HG03432 (cell line): ENCODE results near the gene DCST1.

Experiments
- ATAC-seq: cut with Tn5 transposase; IDR thresholded peaks from one replicate; pipeline ENCODE4 v1.9.1; 2021; ENCODE audit warnings: mild to moderate bottlenecking, moderate library complexity; ENCODE audit not compliant: unreplicated experiment

DCST1 gene

DNA sequence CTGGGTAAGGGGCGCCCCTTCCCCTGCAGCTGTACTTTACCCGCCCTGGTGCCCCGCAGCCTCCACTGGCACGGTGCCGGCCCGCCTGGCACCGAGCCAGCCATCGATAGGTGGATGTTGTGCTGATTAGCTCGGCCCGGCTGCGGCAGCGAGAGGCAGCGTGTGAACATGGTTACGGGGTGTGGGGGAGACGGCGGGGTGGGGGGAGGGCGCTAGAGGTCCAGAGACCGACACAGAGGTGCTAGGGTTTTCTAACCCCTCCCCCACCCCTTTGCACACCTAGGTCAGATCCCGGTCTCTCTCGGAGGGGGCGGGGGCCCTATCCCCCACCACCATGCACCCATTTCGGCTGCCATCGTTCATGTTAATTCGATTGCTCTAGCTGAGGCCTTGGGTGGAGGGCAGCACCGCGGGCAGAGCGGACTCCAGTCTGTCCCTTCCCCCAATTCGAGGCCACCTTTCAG lies 36.6 kb downstream of the DCST1 start:
- ATAC-seq = no peak

DNA sequence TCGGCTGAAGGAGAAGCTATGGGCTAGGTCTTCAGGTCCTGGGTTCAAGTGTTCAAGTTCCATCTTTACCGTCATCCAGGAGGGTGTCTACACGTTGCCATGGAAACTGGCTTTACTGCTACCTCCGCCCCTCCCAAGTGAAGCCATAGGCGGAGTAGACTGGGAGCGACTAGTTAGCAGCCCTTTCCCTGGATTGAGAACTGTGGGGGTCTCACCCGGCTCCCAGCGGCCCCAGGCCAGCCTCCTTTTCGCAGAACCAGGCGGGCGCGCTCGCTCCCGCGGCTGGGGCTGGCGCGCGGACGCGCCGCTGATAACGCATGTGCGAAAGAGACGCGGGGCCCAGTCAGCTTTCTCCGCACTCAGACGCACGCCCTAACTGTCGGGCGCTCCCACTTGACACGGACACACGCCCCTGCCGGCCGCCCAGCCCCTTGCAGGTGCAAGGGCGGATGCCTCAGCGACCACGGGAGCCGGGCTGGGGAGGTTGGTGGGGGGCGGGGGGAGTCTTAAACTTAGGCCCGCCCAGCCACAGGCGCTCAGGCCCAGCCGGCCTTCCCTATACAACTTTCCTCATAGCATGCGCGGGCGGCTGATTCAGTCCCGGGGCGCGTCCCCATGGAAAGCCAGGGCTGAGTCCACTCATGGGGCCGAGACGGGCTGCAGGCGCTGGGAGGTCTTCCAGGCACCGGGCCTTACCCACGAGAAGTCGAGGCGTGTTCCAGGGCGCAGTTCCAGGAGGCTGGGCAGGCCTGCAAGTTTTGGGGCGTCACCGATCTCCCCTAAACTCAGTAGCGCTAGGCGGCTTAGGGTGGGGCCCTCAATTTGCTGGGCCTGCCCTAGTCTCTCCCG lies 37.3 kb downstream of the DCST1 start:
- ATAC-seq = peak; percentile 79

DNA sequence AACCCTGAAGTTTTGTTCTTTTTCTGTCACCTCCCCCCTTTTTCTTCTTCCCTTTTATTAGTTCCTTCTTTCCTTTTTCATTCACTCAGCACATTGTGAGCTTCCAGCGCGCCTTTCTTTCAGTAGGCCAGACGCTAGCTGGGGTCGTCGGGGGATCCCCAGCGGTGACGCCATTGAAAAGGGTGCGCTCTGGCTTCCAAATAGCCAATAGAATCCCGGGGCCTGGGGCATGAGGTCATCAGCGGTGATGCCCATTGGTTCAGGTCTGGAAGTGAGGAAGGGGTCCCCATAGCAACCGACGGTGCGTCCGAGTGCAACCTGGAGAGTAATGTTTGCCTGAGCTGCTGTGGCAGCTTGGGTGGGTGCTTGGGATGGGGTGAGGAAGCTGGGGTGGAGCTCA lies 38.1 kb downstream of the DCST1 start:
- no peak for ATAC-seq

DNA sequence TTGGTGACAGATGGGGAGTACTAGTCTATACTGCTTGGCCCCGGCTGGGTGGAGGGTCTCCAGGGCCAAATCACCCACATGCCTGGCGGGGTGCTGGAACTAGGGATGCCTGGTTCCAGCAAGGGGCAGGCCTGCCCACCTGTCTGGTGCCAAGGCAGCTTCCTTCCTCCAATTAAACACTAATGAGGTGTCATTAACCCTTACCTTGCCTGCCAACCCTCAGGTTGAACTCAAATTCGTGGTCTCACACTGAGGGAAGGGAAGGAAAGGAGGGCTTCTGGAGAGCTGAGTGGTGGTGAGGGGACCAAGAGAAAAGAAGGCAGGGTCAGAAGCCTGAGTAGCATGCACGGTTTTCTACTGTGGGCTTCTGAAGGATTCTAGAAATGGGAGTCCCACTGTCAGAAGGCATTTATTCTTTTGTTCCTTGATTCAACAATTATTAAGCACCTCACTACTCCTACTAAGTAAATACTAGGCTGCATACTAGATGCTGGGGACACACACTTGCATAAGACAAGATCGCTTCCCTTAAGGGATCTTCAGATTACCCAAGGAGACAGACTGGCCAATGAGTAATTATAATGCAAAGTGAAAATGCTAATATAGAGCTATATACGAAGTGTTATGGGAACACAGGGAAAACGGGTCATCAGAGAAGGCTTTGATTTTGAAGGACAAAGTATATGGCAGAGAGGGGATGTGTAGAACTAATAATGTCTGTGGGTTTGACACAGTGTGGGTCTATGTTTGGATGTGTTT lies 39.1 kb downstream of the DCST1 start:
- no peak for ATAC-seq

DNA sequence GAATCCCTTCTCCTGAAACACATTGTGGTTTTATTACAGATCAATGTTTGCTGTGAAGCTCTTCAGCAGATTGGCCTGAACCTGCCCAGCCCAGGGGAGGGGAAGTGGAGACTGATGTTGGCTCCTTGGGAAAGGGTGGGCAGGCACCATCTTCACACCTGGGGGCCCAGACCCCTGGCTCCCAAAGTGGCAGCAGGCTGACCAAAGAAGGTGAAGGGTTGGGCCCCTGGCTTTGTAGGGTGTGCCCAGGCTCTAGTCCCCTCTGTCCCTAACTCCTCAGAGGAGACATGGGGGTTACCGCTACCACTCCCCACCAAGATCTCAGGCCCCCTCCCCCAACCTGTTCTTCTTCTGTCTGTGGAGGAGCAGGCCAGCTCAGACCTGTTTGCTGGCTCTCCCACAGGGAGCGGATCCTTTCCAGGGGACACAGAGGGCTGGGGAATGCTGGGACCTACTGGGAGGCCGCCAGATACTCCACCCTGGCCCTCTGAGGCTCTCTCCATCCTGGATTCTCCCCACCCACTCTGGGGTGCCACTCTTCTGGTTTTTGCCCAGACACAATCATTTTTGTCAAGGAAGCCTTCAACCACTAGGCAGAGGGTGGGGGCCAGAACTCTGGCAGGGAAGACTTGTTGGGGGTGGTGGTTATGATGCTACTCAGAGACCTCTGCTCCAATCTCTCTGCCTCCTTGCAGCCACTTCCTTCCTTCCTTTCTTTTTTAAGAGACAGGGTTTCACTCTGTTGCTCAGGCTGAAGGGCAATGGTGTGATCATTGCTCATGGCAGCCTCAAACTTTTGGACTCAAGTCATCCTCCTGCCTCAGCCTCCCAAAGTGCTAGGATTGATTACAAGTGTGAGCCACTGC lies 40.0 kb downstream of the DCST1 start:
- no peak for ATAC-seq

DNA sequence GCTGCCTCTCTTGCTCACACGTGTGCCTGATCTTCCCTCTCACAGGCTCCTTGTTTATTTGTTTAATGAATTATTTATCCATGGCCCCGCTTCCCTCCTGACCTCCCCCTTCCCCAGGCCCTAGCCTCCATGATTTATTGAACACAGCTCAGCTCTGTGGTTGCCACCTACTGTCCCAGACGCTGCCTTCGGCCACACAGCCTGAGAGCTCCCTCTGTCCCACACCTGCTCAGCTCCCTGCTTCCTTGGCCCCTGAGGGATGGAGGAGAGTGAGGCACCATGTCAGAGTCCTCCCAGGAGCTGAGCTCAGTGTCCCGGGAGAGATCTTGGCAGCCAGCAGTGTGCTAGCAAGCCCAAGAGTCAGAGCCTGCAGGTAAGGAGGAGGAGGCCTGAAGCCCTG lies 41.9 kb downstream of the DCST1 start:
- ATAC-seq = no peak

DNA sequence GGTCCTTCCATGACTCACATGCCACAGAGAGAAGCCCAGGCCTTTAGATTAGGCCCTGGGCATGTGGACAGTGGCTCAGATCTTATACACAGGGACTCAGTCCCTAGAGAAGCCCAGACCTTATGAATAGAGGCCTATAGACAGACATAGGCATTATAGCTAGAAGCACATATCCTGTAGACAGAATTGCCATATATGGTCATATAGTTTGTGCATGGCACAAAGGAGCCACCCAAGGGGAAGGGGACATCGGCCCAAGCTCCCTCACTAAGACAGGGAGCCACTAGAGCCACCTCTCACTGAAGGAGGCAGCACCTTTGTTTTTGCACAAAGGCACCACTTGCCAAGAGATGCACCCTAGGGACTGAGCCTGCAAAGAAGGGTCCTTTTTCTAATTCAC lies 42.7 kb downstream of the DCST1 start:
- ATAC-seq = no peak

DNA sequence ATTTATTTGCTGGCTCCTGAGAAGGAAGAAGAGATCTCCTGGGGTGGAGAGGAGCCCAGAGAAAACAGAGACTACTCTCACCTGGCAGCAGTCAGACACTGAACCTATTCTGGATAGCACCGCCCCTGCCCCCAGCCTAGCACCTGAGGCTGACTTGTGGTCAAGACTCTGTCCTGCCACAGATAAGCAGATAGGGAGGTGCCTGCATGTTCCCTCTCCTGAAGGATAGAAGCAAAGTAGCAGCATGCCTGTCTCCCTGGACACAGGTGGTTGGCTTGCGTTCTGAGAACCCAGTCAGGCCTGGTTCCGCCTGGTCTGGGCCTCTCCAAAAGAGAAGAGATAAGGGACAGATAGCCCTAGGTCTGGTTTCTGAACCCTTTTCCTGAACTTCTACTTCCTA lies 43.7 kb downstream of the DCST1 start:
- no peak for ATAC-seq

DNA sequence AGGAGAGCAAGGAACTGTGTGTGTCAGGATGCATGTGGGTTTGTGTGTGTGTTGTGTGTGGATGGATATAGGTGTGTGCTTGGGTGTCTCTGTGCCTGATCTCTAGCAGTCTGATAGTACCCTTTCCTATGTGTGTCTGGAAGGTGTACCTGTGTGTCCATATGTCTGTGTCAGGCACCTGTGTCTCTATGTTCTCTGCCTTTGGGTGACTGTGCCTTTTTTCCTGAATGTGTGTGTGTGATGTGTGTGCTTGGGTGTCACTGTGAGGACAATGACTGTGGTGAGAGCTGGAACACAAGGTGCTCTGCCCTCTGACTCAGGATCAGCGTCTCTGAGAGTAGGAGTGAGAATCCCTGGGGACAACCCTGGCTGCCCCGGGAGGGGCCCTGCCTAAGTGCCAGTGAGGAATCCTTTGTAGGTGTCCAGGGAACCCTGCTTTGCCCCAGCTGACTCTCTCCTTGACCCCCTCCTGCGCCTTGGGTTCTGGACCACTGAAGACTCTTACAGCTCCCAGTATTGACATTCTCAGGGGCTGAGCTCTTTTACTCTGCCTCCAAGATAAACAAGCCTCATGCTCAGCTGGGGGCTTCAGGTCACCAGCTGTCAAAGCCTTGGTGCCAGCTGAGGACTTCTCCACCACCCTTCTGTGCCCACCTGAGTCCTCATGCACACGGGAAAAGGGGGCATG lies 44.3 kb downstream of the DCST1 start:
- ATAC-seq = no peak

DNA sequence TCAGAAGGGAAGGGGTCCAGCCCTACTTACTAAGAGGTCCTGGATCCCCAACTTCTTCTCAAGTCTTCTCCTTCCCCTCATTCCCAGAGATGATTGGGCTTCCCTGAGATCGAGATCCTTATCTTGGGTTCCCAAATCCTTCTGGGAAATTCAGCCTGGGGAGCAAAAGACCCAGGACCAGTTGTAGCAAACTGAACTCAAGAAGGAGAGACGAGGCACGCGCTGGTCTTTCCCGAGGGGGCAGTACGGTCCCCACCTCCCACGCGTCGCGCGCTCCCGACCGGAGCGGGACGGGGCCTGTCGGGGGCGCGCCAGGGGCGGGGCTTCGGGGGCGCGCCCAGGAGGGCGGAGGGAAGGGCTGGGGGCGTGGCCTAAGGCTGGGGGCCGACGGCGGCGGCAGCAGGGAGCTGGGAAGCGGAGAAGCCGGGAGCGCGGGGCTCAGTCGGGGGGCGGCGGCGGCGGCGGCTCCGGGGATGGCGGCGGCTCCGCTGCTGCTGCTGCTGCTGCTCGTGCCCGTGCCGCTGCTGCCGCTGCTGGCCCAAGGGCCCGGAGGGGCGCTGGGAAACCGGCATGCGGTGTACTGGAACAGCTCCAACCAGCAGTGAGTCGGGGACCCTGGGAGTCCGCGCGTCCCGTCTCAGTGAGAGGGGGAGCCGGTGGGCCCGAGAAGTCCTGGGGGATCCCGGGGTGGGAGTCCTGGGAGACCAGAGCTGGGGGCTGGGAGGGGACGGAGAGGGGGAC lies 45.0 kb downstream of the DCST1 start, which contains the start of gene EFNA3:
TSS of gene EFNA3 (plus strand) at position 369 of the 741 bp plus-strand sequence. CDS start at position 474, 105 bp downstream.
- ATAC-seq = no peak

DNA sequence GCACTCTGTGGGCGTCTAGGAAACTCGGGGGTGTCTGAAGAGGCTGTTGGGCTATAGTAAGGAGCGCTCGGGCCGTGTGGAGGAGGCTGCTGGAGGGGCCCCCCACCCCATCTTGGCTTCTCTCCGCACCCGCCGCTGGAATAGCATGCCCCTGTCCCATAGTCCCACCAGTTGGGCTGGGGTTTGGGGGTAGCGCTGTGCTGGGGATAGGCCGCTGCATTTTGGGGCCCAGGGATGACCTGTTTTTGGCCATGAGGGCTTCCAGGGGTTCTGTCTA lies 45.5 kb downstream of the DCST1 start:
- ATAC-seq = no peak

DNA sequence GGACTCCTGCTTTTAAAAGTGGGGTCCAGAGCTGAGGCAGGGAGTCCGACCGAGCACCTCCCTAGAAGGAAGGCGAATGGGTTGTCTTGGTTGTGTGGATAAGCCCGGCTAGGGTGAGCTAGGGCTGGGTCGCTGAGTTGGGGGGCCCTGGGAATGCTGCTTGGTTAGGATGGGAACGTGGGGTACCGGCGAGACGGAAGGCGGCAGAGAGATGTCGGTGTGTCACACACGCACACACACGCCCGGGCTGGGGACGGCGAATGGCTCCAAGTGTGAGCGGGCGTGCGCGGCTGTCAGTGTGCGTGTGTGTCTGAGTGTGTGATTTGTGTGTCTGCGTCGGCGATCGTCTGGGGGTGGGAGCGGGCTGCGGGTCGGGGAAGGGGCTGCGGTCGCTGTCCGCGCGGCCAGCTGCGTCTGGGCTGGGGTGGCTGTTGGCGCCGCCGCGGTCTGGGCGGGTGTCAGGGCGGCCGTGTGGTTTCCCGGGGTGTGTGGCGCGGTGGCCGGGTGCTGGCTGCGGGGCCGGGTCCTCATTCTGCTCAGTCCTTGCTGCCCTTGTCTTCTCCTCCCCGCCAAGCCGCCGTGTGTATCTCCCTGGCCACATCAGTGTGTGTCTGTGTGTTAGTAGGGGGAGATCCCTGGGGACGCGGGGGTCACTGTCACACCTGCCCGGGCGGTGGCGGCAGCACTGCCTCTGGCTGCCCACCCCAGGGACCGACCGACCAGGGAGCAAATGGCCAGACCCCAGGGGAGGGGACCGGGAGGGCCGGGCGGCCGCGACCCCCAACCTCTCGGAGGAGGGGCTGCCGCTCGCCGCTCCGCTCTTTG lies 46.1 kb downstream of the DCST1 start:
- ATAC-seq = no peak

DNA sequence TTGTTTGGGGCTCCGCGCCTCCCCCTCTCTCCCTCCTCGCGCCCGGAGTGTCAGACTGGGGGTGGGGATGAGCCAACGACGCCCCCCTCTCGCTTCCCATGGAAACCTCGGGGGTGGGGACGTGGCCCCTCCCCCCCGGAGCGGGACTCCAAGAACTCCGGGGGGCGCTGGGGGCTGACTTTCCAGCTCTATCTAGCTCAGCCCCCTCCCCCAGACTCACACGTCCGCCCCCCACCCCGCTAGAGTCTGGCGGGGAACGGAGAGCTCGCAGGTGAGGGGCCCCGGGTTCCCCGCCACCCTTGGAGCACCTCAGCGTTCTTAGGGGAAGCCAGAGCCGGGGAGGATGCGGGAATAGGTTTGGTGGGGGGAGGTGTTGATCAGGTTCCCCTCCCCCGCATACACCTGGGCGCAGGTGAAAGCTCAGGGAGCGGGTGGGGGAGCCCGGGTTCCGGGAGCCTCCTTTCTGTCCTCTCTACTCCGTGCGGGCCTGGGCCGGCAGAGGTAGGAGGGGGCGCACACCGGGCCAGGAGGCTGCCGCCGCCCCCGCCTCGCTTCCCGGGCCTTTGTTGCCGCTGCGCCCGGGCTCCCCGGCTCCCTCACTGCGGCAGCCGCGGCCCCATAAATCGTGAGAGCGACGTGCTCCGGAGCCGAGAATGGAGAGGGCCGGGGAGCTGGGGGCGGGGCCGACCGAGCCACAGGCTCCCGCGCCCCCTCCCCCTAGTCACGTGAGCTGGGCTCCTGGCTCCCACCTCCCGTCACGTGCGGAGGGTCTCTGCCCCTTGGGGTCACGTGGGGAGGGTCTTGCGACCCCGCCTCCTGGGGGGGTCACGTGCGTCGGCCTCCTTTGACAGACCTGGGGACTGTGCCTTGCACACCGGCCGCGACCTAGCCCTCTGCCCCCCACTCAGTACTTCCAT lies 46.9 kb downstream of the DCST1 start:
- no peak for ATAC-seq

DNA sequence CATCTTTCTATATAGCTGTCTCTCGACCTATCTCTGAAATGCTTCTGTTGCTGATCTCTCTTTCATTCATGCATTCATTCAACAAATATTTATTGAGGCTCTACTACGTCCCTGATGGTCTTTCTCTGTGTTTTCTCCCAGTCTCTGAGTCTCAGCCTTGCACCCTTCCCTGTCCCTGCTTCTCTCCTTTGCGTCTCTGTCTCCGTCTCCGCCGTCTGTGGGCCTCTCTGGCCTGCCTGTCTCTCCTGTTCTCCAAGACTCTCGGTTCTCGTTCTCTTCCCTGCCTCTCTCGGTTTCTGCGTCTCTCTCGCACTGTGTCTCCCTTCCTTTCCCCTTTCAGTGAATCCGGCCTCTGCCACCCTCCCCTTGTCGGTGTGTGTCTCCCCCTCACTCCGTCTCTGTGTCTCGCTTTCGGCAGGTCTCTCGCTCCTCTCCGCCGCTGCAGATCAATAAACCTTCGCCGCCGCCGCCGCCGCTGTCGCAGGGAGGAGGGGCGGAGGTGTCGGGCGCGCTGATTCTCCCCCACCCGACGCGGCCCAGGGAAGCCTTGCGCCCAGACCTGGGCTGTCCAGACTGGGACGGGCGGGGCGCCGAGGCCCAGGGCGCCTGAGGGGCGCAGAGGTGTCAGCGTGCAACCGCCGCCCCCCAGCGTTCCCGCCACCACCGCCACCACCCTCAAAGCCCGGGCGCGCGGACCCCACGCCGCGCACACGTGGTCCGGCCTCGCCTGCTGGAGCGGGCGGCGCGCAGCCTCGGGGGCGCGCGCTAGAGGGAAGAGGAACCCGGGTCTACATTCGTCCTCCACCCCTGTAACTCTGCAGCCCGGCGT lies 48.1 kb downstream of the DCST1 start:
- no peak for ATAC-seq

DNA sequence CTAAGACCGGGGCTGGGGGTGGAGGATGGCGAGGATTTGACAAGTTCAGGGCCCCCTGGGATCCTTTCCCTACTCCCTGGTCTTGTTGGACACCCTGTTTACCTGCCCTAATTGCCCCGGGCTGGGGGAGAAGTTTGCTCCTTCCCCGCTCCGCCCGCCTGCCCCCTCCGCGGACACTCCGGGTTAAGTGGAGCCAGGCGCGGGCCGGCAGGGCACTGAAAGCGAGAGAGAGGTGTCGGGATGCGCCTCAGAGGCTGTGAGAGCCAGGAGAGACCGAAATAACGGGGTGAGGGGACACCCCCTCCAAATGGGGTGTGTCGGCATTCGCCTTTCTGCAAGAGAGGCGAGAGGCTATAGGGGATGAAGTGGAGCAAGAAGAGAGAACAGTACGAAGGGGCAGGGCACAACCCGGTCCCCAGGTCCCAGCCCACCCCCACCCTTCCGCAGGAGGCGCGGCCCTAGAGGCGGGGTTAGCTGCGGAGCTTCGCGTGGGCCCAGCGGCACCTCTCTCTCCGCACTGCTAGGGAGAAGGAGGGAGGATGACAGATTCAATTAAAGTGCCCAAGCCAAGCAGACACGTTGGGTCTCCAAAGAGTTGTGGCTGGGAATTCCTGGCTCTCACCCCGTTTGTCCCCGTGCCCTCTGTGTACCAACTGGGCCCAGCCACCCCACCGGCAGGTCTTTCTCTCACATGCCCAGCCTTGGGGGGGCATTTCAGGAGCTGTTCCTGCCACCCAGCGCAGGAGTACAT lies 48.9 kb downstream of the DCST1 start:
- ATAC-seq = no peak

DNA sequence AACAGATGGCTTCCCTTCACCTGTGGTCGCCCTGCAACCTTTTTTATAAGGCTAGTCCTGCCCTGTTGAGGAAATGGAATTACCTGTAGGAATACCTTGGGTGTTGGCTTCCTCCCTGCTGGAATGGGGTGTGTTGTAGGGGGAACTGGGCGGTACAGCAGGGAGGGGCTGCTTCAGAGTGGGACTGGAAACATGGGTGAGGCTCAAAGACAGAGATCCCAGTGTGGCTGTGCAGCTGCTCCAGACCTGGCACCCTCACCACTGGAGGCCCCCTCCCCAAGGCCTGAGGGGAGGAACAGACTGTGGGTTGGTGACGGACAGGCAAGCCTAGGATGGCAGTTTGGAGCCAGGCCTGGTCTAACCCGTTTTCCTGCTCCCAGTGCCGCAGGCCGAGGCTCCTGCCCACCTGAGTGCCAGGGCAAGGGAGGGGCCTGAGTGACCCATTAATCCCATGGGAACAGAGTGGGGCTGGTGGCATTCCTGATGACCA lies 49.5 kb downstream of the DCST1 start:
- no peak for ATAC-seq
